HTERT RPE-1 (cell line): ENCODE results near the gene ARHGAP15.

Experiments used
- in situ Hi-C: fragments of 300-500 bp; cut with MboI; formaldehyde crosslinking; loops from 4 replicates; pipeline ENCODE4 v1.14.3; 2020; ENCODE audit warnings: low sequenced_read_pairs

ARHGAP15 gene

GRCh38 chr2:143607231-143608062 lies 478.2 kb downstream of the ARHGAP15 start:
- in situ Hi-C loops: no loop called here

GRCh38 chr2:143608063-143608423 lies 478.8 kb downstream of the ARHGAP15 start:
- in situ Hi-C loops: no loop called here

GRCh38 chr2:143608758-143609157 lies 479.5 kb downstream of the ARHGAP15 start:
- in situ Hi-C loops: no loop called here

GRCh38 chr2:143611336-143611735 lies 482.1 kb downstream of the ARHGAP15 start:
- in situ Hi-C loops: no loop called here

- in situ Hi-C loops: no loop called here
These were observed 486.3 kb downstream of the ARHGAP15 start for GRCh38 chr2:143615562-143615961.

- in situ Hi-C loops: no loop called here
These were observed 487.2 kb downstream of the ARHGAP15 start for GRCh38 chr2:143616452-143616851.

- in situ Hi-C loops: no loop called here
These were observed 488.7 kb downstream of the ARHGAP15 start for GRCh38 chr2:143617803-143618415.

- in situ Hi-C loops: no loop called here
These were observed 492.9 kb downstream of the ARHGAP15 start for GRCh38 chr2:143622106-143622505.

- in situ Hi-C loops: no loop called here
These were observed 494.2 kb downstream of the ARHGAP15 start for GRCh38 chr2:143623231-143623908.

GRCh38 chr2:143623909-143624260 lies 494.7 kb downstream of the ARHGAP15 start:
- in situ Hi-C loops: no loop called here

GRCh38 chr2:143629340-143629739 lies 500.1 kb downstream of the ARHGAP15 start:
- in situ Hi-C loops: no loop called here

GRCh38 chr2:143632751-143633374 lies 503.6 kb downstream of the ARHGAP15 start:
- in situ Hi-C loops: no loop called here

GRCh38 chr2:143633419-143633818 lies 504.2 kb downstream of the ARHGAP15 start:
- in situ Hi-C loops: no loop called here

GRCh38 chr2:143635302-143635701 lies 506.1 kb downstream of the ARHGAP15 start:
- in situ Hi-C loops: no loop called here

- in situ Hi-C loops: no loop called here
These were observed 506.7 kb downstream of the ARHGAP15 start for GRCh38 chr2:143635936-143636335.

- in situ Hi-C loops: no loop called here
These were observed 511.6 kb downstream of the ARHGAP15 start for GRCh38 chr2:143640826-143641225.

GRCh38 chr2:143645921-143646645 lies 516.9 kb downstream of the ARHGAP15 start:
- in situ Hi-C loops: no loop called here

- in situ Hi-C loops: no loop called here
These were observed 520.1 kb downstream of the ARHGAP15 start for GRCh38 chr2:143649226-143649740.

- in situ Hi-C loops: no loop called here
These were observed 523.5 kb downstream of the ARHGAP15 start for GRCh38 chr2:143652692-143653091.

- in situ Hi-C loops: no loop called here
These were observed 539.0 kb downstream of the ARHGAP15 start for GRCh38 chr2:143668234-143668633.

- in situ Hi-C loops: no loop called here
These were observed 544.8 kb downstream of the ARHGAP15 start for GRCh38 chr2:143674051-143674450.
